ENCODE data around the gene MBNL2. TPM values are rescaled to one million over a fixed set of nuclear protein-coding genes. Genes with fewer than 3 reads are reported as not detected.

Gene MBNL2
- total and polyA plus RNA-seq, 7 donors: 11.8 to 110 (median 84.7) TPM

- Histone ChIP-seq H3K36me3 (no peaks in the 10 kb centered on the region), H3K4me3 (no peak overlapping the region), H3K9me3 (no peaks in the 10 kb centered on the region), H3K27me3 (no peaks in the 10 kb centered on the region), H3K4me1 (peaks cover 0 to 76% (median 58%) of the 10 kb centered on the region in 4 donors), H3K27ac (no peak overlapping the region)
- DNase-seq: no peak
- TF ChIP-seq, protein P1, sequence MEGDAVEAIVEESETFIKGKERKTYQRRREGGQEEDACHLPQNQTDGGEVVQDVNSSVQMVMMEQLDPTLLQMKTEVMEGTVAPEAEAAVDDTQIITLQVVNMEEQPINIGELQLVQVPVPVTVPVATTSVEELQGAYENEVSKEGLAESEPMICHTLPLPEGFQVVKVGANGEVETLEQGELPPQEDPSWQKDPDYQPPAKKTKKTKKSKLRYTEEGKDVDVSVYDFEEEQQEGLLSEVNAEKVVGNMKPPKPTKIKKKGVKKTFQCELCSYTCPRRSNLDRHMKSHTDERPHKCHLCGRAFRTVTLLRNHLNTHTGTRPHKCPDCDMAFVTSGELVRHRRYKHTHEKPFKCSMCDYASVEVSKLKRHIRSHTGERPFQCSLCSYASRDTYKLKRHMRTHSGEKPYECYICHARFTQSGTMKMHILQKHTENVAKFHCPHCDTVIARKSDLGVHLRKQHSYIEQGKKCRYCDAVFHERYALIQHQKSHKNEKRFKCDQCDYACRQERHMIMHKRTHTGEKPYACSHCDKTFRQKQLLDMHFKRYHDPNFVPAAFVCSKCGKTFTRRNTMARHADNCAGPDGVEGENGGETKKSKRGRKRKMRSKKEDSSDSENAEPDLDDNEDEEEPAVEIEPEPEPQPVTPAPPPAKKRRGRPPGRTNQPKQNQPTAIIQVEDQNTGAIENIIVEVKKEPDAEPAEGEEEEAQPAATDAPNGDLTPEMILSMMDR (IDR thresholded peaks at IDR 0.05): no peak
- TF ChIP-seq POLR2AphosphoS5 (IDR thresholded peaks at IDR 0.05) (no peak), POLR2A (IDR thresholded peaks at IDR 0.05) (no peak), EP300 (IDR thresholded peaks at IDR 0.05) (no peak)
- intact Hi-C loops (cut with DNase I): no loop called here
- 89% methylated on average over 3 of the region's 3 CpGs for WGBS, 2 donors
Observed at GRCh38 chr13:97311956-97312355, 89.8 kb downstream of the MBNL2 start.

GRCh38 chr13:97313551-97314260, 91.6 kb downstream of the MBNL2 start:
- DNase-seq: no peak
- H3K27ac ChIP-seq: no peak overlapping the region
- H3K4me3 ChIP-seq: no peak overlapping the region
- TF ChIP-seq EP300 (IDR thresholded peaks at IDR 0.05) (no peak), POLR2A (IDR thresholded peaks at IDR 0.05) (no peak), POLR2AphosphoS5 (IDR thresholded peaks at IDR 0.05) (no peak)
- TF ChIP-seq, protein P1 (IDR thresholded peaks at IDR 0.05): no peak
- intact Hi-C loops (cut with DNase I): no loop called here
- H3K4me1 ChIP-seq: peaks cover 0 to 76% (median 54%) of the 10 kb centered on the region in 4 donors
- no peaks in the 10 kb centered on the region for H3K9me3 ChIP-seq
- H3K27me3 ChIP-seq: no peaks in the 10 kb centered on the region
- no peaks in the 10 kb centered on the region for H3K36me3 ChIP-seq

DNA sequence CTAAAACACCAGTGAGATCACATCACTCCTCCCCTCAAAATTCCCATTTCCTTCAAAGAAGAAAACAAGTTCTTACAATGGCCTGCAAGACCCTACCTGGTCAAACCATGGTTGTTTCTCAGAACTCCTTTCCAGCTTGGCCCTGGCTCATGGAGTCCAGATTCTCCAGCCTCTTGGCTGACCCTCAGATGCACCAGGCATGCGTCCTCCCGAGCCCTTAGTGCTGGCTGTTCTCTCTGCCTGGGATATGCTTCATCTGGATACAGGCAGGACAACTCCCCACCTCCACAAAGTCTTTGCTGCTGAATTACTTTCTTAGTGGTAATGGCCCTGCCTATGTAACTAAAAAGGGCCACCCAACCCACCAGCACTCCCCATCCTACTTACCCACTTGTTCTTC, 94.3 kb downstream of the MBNL2 start:
- no peak for DNase-seq
- intact Hi-C loops (cut with DNase I): no loop called here
- H3K4me1 ChIP-seq: peaks cover 0 to 83% (median 66%) of the 10 kb centered on the region in 4 donors
- no peaks in the 10 kb centered on the region for H3K9me3 ChIP-seq
- H3K27ac ChIP-seq: peak overlapping the region; percentile 21 to 84 (median 52)
- no peak for TF ChIP-seq POLR2A (IDR thresholded peaks at IDR 0.05)
- TF ChIP-seq, protein P1 (IDR thresholded peaks at IDR 0.05): no peak
- TF ChIP-seq POLR2AphosphoS5 (IDR thresholded peaks at IDR 0.05): peak in 2 of 4 donors; percentile 30 to 42
- WGBS, 2 donors: 82% methylated on average over 2 of the region's 2 CpGs
- no peaks in the 10 kb centered on the region for H3K36me3 ChIP-seq
- no peak overlapping the region for H3K4me3 ChIP-seq
- no peaks in the 10 kb centered on the region for H3K27me3 ChIP-seq

DNA sequence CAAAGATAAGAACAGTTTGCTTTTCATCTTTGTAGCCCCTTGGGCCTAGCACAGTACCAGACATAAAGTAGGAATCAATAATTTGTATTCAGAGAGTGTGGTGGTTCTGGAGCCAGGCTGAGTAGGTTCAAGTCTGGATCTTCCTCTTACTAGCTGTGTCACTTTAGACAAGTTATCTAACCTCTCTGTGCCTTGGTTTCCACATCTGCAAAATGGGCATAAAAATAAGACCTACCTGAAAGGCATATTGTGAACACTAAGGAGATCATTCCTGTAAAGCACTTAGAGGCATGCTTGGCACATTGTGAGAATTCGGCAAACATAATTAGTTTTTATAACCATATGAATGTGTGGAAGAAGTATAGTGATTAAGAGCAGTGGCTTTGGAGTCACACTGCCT, 95.8 kb downstream of the MBNL2 start:
- DNase-seq: no peak
- Histone ChIP-seq H3K9me3 (no peaks in the 10 kb centered on the region), H3K4me1 (peaks cover 0 to 84% (median 73%) of the 10 kb centered on the region in 4 donors), H3K36me3 (no peaks in the 10 kb centered on the region), H3K27ac (peak overlapping the region in 3 of 4 donors; percentile 64 to 84 (median 75)), H3K4me3 (no peak overlapping the region), H3K27me3 (no peaks in the 10 kb centered on the region)
- TF ChIP-seq, protein P1 (IDR thresholded peaks at IDR 0.05): no peak
- no peak for TF ChIP-seq EP300 (IDR thresholded peaks at IDR 0.05)
- TF ChIP-seq POLR2A (IDR thresholded peaks at IDR 0.05): no peak
- TF ChIP-seq POLR2AphosphoS5 (IDR thresholded peaks at IDR 0.05): no peak
- intact Hi-C loops (cut with DNase I): no loop called here
- WGBS, 2 donors: 21 to 66% methylated on average over 1 of the region's 1 CpG
